Lower lobe of right lung (tissue), 2 donors: ENCODE data around the gene OTOP3. TPM values are rescaled to one million over a fixed set of nuclear protein-coding genes. Genes with fewer than 3 reads are reported as not detected.

Experiments
- ATAC-seq, 2 donors: fragments of 200-7000 bp; cut with Tn5 transposase; one replicate each; pipeline ENCODE4 v1.9.1; 2020 to 2022; ENCODE audit warnings: mild to moderate bottlenecking in 2 of 2, moderate library complexity in 2 of 2
- DNase-seq: peaks from one replicate; pipeline ENCODE4 v3.0.0-alpha.2; 2020
- H3K27ac ChIP-seq: fragments of 200-600 bp; one replicate; pipeline ENCODE4 v1.8.0; 2022
- H3K27me3 ChIP-seq: fragments of 200-600 bp; one replicate; pipeline ENCODE4 v1.8.0; 2022; ENCODE audit warnings: low read depth
- H3K36me3 ChIP-seq: fragments of 200-600 bp; one replicate; pipeline ENCODE4 v1.8.0; 2022; ENCODE audit warnings: mild to moderate bottlenecking
- H3K4me1 ChIP-seq: fragments of 200-600 bp; one replicate; pipeline ENCODE4 v1.8.0; 2022
- H3K4me3 ChIP-seq: fragments of 200-600 bp; one replicate; pipeline ENCODE4 v1.8.0; 2022; ENCODE audit warnings: mild to moderate bottlenecking
- H3K9me3 ChIP-seq: fragments of 200-600 bp; one replicate; pipeline ENCODE4 v1.8.0; 2022
- intact Hi-C: fragments of 100-400 bp; cut with DNase I; formaldehyde crosslinking; loops from one replicate; pipeline ENCODE4 v1.11.0; 2022
- total RNA-seq: library from RNA; stranded (reverse); fragmentation: NEBNext Ultra II Directional; extraction: Animal tissue kit (Norgen Biotek cat#: 25700); gene quantifications from one replicate; pipeline ENCODE4 v1.2.1, GENCODE V29; 2021
- TF ChIP-seq, protein P1 (sequence below): fragments of 200-600 bp; IDR thresholded peaks from one replicate; pipeline ENCODE4 v1.8.0; 2022; ENCODE audit warnings: antibody characterized with exemption, mild to moderate bottlenecking
- donor health status: DM: no; HTN: yes; CAD: no; lungs with severe emphysema.

The OTOP3 gene
- total RNA-seq, 1 donor from 2014 or later, result not detected

DNA sequence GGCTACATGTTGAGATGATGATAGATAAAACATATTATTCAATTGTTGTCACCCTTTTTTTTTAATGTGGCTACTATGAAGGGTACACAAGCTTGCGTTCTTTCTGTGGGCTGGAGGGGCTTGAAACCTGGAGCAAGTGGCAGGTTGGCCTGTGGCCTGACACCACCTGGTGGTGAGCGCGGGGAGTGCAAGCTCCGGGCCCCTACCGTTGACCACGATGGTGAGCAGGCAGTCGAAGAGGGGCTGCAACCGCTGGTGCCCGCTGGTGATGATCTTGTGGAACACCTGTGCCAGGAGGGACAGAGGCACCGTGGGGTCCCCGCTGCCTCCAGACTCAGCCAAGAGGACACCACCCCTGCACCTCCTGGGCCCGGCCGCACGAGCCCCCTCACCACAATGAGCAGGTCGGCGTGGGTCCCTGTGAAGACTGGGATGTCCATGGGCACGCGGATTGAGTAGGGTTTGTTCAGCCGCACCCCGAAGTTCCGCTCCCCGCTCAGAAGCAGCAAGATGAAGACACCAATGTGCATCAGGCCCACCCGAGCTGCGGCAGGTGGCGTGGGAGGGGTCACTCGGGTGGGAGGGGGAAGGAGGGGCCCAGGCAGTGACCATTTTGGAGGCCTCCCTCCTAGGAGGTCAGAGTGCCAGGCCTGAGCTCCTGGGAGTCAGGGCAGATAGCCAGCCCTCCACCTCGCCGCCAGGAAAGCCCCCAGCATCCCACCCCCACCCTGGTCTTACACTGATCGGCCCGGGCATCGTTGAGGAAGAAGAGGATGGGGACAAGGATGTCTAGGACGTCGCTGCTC, 22.4 kb downstream of the OTOP3 start:
- Histone ChIP-seq H3K36me3 (peaks cover 8% of the 10 kb centered on the region), H3K4me1 (peaks cover 15% of the 10 kb centered on the region), H3K9me3 (no peaks in the 10 kb centered on the region), H3K27me3 (no peaks in the 10 kb centered on the region), H3K4me3 (no peak overlapping the region), H3K27ac (no peak overlapping the region)
- peak; percentile 83 for DNase-seq
- ATAC-seq, result peak; percentile 20 to 41
- intact Hi-C loops, result no loop called here
- TF ChIP-seq, protein P1, sequence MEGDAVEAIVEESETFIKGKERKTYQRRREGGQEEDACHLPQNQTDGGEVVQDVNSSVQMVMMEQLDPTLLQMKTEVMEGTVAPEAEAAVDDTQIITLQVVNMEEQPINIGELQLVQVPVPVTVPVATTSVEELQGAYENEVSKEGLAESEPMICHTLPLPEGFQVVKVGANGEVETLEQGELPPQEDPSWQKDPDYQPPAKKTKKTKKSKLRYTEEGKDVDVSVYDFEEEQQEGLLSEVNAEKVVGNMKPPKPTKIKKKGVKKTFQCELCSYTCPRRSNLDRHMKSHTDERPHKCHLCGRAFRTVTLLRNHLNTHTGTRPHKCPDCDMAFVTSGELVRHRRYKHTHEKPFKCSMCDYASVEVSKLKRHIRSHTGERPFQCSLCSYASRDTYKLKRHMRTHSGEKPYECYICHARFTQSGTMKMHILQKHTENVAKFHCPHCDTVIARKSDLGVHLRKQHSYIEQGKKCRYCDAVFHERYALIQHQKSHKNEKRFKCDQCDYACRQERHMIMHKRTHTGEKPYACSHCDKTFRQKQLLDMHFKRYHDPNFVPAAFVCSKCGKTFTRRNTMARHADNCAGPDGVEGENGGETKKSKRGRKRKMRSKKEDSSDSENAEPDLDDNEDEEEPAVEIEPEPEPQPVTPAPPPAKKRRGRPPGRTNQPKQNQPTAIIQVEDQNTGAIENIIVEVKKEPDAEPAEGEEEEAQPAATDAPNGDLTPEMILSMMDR, result peak; percentile 96

DNA sequence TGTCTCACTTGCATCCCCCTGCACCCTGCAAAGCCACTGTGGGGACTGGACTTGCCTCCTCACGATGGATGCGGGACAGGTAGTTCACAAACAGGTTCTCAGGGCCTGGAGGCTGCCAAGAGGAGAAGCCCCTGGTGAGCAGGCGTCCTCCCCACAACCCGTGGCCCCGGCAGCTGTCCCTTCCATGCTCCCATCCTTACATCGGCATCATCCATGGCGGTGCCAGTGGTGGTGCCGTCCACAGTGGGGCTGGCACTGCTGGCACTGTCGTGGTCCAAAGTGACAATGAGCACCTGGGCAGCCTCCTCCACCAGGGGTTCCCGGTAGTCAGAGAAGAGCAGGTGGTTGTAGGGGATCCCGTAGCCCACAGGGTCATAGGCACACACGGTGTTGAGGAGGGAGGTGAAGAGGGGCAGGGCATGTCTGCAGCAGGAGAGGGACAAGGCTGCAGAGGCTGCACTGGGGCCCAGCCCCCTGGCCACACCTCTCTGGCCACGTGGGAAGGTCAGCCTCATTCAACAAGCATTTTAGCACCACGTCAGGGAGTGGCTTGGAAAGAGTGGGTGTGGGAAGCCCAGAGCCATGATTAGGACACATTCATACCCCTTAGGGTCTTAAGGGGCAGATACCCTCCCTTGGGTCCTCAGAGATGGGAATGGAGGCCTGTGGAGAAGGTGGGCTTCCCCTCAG, 24.3 kb downstream of the OTOP3 start:
- intact Hi-C loops, result no loop called here

DNA sequence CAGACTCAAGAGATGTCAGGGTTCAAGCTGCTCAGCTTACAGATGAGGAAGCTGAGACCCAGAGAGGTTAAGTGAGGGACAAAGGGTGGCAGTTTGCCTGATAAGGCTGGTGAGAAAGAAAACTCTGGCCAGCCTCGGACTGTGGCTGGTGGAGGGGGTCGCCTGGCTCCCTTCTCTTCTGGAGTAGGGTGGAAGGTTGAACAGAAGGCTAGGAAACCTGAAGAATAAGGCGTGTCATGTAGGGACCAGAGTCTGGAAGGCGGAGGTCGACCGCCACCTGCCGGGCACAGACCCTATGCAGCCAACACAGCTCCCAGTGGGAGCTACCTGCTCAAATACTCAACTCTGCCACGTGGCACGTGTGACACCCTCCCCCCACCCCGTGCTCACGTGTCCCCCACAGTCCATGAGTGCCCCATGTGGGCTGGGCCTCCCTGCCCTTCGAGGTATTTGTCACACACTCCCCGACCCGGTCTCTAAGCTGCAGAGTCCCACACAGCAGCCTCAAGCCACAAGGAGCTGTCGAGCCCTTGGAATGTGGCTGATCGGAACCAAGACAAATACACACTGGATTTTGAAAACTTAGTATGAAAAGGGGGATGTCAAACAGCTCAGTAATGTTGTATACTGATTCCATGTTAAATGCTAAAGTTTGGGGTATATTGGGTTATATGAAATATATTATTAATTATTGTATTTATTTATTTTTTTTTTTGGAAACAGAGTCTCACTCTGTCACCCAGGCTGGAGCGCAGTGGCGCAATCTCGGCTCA, 25.1 kb downstream of the OTOP3 start:
- DNase-seq, result peak; percentile 80
- intact Hi-C loops, result no loop called here
- ATAC-seq, result peak; percentile 78 to 82

More for the DNA sequence above, 24.3 kb downstream of the OTOP3 start:
- Histone ChIP-seq H3K4me1 (peaks cover 15% of the 10 kb centered on the region), H3K4me3 (no peak overlapping the region), H3K9me3 (no peaks in the 10 kb centered on the region), H3K36me3 (peaks cover 16% of the 10 kb centered on the region), H3K27me3 (no peaks in the 10 kb centered on the region), H3K27ac (no peak overlapping the region)
- ATAC-seq (peak; percentile 2 to 28), DNase-seq (no peak)
- TF ChIP-seq, protein P1, result no peak

DNA sequence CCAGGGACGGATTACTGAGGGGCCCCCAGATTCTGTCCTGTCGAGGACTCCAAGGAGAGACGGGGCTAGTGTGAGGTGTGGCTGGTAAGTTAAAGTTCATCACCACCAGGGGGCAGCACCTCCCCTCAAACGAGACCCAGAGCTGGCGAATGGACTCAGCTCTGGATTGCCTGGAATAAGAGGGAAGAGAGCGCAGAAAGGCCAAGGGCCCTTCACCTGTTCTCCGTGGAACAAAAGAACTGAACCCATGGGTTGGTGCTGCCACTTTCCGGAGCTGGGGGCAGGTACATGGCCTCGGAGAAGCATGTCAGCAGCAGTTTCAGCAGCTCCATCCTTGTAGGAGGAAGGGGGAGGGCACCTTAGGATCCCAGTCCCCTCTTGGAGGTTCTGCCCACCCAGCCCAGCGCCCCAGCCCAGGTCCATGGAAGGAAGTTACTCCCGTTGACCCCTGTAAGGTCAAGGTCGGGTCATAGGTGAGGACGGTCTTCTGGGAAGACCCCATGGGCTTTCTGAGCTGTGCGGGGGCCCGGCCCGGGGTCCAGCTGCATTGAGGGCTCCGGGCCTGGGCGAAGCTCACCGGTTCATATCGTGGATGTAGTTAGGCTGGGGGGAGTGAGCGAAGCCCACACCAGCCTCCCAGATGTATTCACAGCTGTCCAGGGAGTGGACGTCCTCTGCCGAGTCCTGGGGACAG, 26.1 kb downstream of the OTOP3 start:
- peak; percentile 88 for DNase-seq
- ATAC-seq, result peak; percentile 88 to 91
- intact Hi-C loops, result no loop called here
- Histone ChIP-seq H3K27ac (no peak overlapping the region), H3K4me1 (peaks cover 15% of the 10 kb centered on the region), H3K36me3 (peaks cover 12% of the 10 kb centered on the region), H3K27me3 (no peaks in the 10 kb centered on the region), H3K9me3 (no peaks in the 10 kb centered on the region), H3K4me3 (no peak overlapping the region)
- TF ChIP-seq, protein P1, result peak; percentile 85

More for the DNA sequence above, 25.1 kb downstream of the OTOP3 start:
- Histone ChIP-seq H3K4me3 (no peak overlapping the region), H3K27ac (no peak overlapping the region), H3K27me3 (no peaks in the 10 kb centered on the region), H3K9me3 (no peaks in the 10 kb centered on the region), H3K4me1 (peaks cover 15% of the 10 kb centered on the region), H3K36me3 (peaks cover 16% of the 10 kb centered on the region)
- TF ChIP-seq, protein P1, result peak; percentile 50
